PC-9 (cell line): Measurements from ENCODE around the gene SEC31A.

Experiments
- EZH2 ChIP-seq: fragments of 200-600 bp; sonication (generic); IDR thresholded peaks from 2 replicates; pipeline ENCODE4 v1.8.0; 2017; ENCODE audit warnings: antibody characterized with exemption, low read depth
- TF ChIP-seq, protein P1 (sequence below): fragments of 200-600 bp; sonication (generic); conservative IDR thresholded peaks from 2 replicates; pipeline ENCODE4 v1.6.1; 2017; ENCODE audit warnings: mixed run types, antibody characterized with exemption, mild to moderate bottlenecking, moderate library complexity

DNA sequence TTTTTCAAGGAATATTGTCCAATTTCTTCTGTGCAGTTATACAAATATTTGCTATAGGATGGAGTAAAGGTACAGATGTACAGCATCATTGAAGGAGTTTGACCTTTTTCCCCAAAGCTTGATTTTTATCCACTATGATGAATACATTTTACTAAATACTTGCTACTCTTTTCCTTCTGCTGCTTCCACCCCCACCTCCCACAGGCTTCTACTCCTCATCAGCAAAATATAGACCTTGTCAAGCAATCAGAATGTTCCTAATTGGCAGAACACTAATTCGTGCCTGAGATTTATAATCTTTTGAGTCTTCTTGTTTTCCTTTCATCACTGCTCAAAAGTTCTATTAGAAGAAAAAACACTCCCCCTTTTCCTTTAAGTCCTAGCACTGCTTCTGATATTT is 5.8 kb upstream of the SEC31A start:
- TF ChIP-seq, protein P1, sequence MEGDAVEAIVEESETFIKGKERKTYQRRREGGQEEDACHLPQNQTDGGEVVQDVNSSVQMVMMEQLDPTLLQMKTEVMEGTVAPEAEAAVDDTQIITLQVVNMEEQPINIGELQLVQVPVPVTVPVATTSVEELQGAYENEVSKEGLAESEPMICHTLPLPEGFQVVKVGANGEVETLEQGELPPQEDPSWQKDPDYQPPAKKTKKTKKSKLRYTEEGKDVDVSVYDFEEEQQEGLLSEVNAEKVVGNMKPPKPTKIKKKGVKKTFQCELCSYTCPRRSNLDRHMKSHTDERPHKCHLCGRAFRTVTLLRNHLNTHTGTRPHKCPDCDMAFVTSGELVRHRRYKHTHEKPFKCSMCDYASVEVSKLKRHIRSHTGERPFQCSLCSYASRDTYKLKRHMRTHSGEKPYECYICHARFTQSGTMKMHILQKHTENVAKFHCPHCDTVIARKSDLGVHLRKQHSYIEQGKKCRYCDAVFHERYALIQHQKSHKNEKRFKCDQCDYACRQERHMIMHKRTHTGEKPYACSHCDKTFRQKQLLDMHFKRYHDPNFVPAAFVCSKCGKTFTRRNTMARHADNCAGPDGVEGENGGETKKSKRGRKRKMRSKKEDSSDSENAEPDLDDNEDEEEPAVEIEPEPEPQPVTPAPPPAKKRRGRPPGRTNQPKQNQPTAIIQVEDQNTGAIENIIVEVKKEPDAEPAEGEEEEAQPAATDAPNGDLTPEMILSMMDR, result no peak
- TF ChIP-seq EZH2, result no peak
